Measurements from ENCODE around the gene GMCL1.
"Not testable (repeated sequence)": the region's sequence is repeated elsewhere in the genome, so short reads cannot be mapped to it uniquely, and the experiment has no call there.

Gene GMCL1

GRCh38 chr2:69804416-69804815 is 25.0 kb upstream of the GMCL1 start:
- no peak overlapping the region for H3K4me3 ChIP-seq (ENCODE audit: low read depth, low read length)
- DNase-seq (ENCODE audit: low read depth): no peak

- no peak overlapping the region for H3K4me3 ChIP-seq (ENCODE audit: low read depth, low read length)
- DNase-seq (ENCODE audit: low read depth): no peak
Observed at GRCh38 chr2:69805887-69806286, 23.6 kb upstream of the GMCL1 start.

GRCh38 chr2:69807821-69808540 is 21.5 kb upstream of the GMCL1 start:
- no peak for DNase-seq (ENCODE audit: low read depth)
- no peak overlapping the region for H3K4me3 ChIP-seq (ENCODE audit: low read depth, low read length)

GRCh38 chr2:69810550-69810949 is 18.9 kb upstream of the GMCL1 start:
- H3K4me3 ChIP-seq (ENCODE audit: low read depth, low read length): no peak overlapping the region
- DNase-seq (ENCODE audit: low read depth): no peak

GRCh38 chr2:69811018-69811417 is 18.4 kb upstream of the GMCL1 start:
- no peak for DNase-seq (ENCODE audit: low read depth)
- no peak overlapping the region for H3K4me3 ChIP-seq (ENCODE audit: low read depth, low read length)

GRCh38 chr2:69811591-69811990 is 17.9 kb upstream of the GMCL1 start:
- no peak overlapping the region for H3K4me3 ChIP-seq (ENCODE audit: low read depth, low read length)
- no peak for DNase-seq (ENCODE audit: low read depth)

GRCh38 chr2:69815717-69816116 is 13.7 kb upstream of the GMCL1 start:
- DNase-seq (ENCODE audit: low read depth): no peak
- H3K4me3 ChIP-seq (ENCODE audit: low read depth, low read length): no peak overlapping the region

- DNase-seq (ENCODE audit: low read depth): peak; percentile 38
- H3K4me3 ChIP-seq (ENCODE audit: low read depth, low read length): no peak overlapping the region
Observed at GRCh38 chr2:69816923-69817542, 12.4 kb upstream of the GMCL1 start.

- no peak for DNase-seq (ENCODE audit: low read depth)
- no peak overlapping the region for H3K4me3 ChIP-seq (ENCODE audit: low read depth, low read length)
Observed at GRCh38 chr2:69817729-69818501, 11.5 kb upstream of the GMCL1 start.

GRCh38 chr2:69827796-69828540 is 1.5 kb upstream of the GMCL1 start:
- peak; percentile 71 for DNase-seq (ENCODE audit: low read depth)

GRCh38 chr2:69828938-69829255 is 563 bp upstream of the GMCL1 start:
- peak overlapping the region; percentile 92 for H3K4me3 ChIP-seq (ENCODE audit: low read depth, low read length)

More at GRCh38 chr2:69827796-69828540, 1.5 kb upstream of the GMCL1 start:
- H3K4me3 ChIP-seq (ENCODE audit: low read depth, low read length): no peak overlapping the region

GRCh38 chr2:69830045-69830905 is 815 bp downstream of the GMCL1 start:
- H3K4me3 ChIP-seq (ENCODE audit: low read depth, low read length): peak overlapping the region; percentile 92
- no peak for DNase-seq (ENCODE audit: low read depth)

More at GRCh38 chr2:69828938-69829255, 563 bp upstream of the GMCL1 start:
- no peak for DNase-seq (ENCODE audit: low read depth)

GRCh38 chr2:69830906-69831241 is 1.4 kb downstream of the GMCL1 start:
- not testable (repeated sequence) for DNase-seq (ENCODE audit: low read depth)
- peak overlapping the region; percentile 92 for H3K4me3 ChIP-seq (ENCODE audit: low read depth, low read length)

- H3K4me3 ChIP-seq (ENCODE audit: low read depth, low read length): no peak overlapping the region
- DNase-seq (ENCODE audit: low read depth): no peak
Observed at GRCh38 chr2:69831354-69831905, 2.0 kb downstream of the GMCL1 start.

GRCh38 chr2:69833752-69834151 is 4.3 kb downstream of the GMCL1 start:
- DNase-seq (ENCODE audit: low read depth): no peak
- no peak overlapping the region for H3K4me3 ChIP-seq (ENCODE audit: low read depth, low read length)

- H3K4me3 ChIP-seq (ENCODE audit: low read depth, low read length): no peak overlapping the region
- no peak for DNase-seq (ENCODE audit: low read depth)
Observed at GRCh38 chr2:69835666-69836065, 6.2 kb downstream of the GMCL1 start.

GRCh38 chr2:69836316-69836715 is 6.9 kb downstream of the GMCL1 start:
- no peak for DNase-seq (ENCODE audit: low read depth)
- no peak overlapping the region for H3K4me3 ChIP-seq (ENCODE audit: low read depth, low read length)

GRCh38 chr2:69837533-69837932 is 8.1 kb downstream of the GMCL1 start:
- no peak for DNase-seq (ENCODE audit: low read depth)
- no peak overlapping the region for H3K4me3 ChIP-seq (ENCODE audit: low read depth, low read length)

- no peak for DNase-seq (ENCODE audit: low read depth)
- no peak overlapping the region for H3K4me3 ChIP-seq (ENCODE audit: low read depth, low read length)
Observed at GRCh38 chr2:69843993-69844392, 14.5 kb downstream of the GMCL1 start.

Measured in skeletal muscle cell (primary cell).